Measurements from ENCODE around the gene IFI30.

DNA sequence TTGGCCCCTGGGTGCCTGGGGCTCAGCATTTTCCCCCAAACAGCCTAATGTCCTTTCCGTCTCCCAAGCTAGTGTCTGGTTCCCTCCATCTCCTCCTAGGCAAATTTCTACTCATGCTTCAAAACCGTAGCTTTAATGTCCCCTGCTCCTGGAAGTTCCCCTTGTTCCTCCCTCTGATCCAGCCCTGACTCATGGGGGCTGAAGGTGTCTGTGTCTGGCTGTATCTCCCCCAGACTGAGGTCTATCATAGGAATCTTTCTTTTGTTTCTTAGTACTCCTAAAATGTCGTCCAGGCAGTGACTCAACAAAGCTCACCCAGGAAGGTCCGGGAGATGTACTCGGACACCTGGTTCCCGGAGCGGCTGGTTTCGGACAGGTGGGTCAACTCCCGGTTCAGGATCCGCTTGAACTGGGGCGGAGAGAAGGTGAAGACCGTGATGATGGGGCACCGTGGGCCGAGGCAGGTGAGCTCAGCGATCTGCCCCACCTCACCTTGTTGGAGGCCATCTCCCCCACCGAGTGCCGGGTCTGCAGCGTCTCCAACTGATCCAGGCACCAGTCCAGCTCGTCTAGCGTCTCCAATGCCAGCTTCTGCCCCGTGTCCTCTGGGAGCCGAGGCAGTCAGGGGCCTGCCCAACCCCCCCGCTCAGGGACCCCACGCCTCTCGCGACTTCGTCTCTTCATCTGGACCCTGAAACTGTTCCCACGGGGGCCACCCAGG is 46.5 kb downstream of the IFI30 start:
- TF ChIP-seq, protein P1, sequence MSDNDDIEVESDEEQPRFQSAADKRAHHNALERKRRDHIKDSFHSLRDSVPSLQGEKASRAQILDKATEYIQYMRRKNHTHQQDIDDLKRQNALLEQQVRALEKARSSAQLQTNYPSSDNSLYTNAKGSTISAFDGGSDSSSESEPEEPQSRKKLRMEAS (IDR thresholded peaks at IDR 0.05), result no peak
- TF ChIP-seq, protein P2, sequence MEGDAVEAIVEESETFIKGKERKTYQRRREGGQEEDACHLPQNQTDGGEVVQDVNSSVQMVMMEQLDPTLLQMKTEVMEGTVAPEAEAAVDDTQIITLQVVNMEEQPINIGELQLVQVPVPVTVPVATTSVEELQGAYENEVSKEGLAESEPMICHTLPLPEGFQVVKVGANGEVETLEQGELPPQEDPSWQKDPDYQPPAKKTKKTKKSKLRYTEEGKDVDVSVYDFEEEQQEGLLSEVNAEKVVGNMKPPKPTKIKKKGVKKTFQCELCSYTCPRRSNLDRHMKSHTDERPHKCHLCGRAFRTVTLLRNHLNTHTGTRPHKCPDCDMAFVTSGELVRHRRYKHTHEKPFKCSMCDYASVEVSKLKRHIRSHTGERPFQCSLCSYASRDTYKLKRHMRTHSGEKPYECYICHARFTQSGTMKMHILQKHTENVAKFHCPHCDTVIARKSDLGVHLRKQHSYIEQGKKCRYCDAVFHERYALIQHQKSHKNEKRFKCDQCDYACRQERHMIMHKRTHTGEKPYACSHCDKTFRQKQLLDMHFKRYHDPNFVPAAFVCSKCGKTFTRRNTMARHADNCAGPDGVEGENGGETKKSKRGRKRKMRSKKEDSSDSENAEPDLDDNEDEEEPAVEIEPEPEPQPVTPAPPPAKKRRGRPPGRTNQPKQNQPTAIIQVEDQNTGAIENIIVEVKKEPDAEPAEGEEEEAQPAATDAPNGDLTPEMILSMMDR (IDR thresholded peaks at IDR 0.05; ENCODE audit: low read depth, low read length, missing input control), result no peak
- no peak for TF ChIP-seq RAD21 (IDR thresholded peaks at IDR 0.05)
- TF ChIP-seq, protein P3, sequence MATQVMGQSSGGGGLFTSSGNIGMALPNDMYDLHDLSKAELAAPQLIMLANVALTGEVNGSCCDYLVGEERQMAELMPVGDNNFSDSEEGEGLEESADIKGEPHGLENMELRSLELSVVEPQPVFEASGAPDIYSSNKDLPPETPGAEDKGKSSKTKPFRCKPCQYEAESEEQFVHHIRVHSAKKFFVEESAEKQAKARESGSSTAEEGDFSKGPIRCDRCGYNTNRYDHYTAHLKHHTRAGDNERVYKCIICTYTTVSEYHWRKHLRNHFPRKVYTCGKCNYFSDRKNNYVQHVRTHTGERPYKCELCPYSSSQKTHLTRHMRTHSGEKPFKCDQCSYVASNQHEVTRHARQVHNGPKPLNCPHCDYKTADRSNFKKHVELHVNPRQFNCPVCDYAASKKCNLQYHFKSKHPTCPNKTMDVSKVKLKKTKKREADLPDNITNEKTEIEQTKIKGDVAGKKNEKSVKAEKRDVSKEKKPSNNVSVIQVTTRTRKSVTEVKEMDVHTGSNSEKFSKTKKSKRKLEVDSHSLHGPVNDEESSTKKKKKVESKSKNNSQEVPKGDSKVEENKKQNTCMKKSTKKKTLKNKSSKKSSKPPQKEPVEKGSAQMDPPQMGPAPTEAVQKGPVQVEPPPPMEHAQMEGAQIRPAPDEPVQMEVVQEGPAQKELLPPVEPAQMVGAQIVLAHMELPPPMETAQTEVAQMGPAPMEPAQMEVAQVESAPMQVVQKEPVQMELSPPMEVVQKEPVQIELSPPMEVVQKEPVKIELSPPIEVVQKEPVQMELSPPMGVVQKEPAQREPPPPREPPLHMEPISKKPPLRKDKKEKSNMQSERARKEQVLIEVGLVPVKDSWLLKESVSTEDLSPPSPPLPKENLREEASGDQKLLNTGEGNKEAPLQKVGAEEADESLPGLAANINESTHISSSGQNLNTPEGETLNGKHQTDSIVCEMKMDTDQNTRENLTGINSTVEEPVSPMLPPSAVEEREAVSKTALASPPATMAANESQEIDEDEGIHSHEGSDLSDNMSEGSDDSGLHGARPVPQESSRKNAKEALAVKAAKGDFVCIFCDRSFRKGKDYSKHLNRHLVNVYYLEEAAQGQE (IDR thresholded peaks at IDR 0.05), result no peak
- TF ChIP-seq, protein P4, sequence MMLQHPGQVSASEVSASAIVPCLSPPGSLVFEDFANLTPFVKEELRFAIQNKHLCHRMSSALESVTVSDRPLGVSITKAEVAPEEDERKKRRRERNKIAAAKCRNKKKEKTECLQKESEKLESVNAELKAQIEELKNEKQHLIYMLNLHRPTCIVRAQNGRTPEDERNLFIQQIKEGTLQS (IDR thresholded peaks at IDR 0.05), result no peak
- TF ChIP-seq, protein P5, sequence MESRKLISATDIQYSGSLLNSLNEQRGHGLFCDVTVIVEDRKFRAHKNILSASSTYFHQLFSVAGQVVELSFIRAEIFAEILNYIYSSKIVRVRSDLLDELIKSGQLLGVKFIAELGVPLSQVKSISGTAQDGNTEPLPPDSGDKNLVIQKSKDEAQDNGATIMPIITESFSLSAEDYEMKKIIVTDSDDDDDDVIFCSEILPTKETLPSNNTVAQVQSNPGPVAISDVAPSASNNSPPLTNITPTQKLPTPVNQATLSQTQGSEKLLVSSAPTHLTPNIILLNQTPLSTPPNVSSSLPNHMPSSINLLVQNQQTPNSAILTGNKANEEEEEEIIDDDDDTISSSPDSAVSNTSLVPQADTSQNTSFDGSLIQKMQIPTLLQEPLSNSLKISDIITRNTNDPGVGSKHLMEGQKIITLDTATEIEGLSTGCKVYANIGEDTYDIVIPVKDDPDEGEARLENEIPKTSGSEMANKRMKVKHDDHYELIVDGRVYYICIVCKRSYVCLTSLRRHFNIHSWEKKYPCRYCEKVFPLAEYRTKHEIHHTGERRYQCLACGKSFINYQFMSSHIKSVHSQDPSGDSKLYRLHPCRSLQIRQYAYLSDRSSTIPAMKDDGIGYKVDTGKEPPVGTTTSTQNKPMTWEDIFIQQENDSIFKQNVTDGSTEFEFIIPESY (IDR thresholded peaks at IDR 0.05), result no peak
- TF ChIP-seq TAF1 (conservative IDR thresholded peaks at IDR 0.05), result no peak
- no peak for TF ChIP-seq RXRA (IDR thresholded peaks at IDR 0.05)
- TF ChIP-seq EGR1 (IDR thresholded peaks at IDR 0.05; ENCODE audit: low read depth in 2 of 2), result no peak
- no peak for TF ChIP-seq JUND (IDR thresholded peaks at IDR 0.05)
- no peak for TF ChIP-seq GABPA (IDR thresholded peaks at IDR 0.05 in 1 of 2, conservative IDR thresholded peaks at IDR 0.05 in 1 of 2)
- TF ChIP-seq YY1 (IDR thresholded peaks at IDR 0.05), result no peak
- no peak for TF ChIP-seq SP1 (IDR thresholded peaks at IDR 0.05)
- TF ChIP-seq HNF4A (conservative IDR thresholded peaks at IDR 0.05), result no peak
